Peyer's patch (tissue), 4 donors: ENCODE results near the gene PDE10A. TPM values are rescaled to one million over a fixed set of nuclear protein-coding genes. Genes with fewer than 3 reads are reported as not detected.
"Not testable (repeated sequence)": the region's sequence is repeated elsewhere in the genome, so short reads cannot be mapped to it uniquely, and the experiment has no call there.

Source experiments
- DNase-seq, 3 donors: peaks; one replicate each; pipeline ENCODE4 v3.0.0-alpha.2; 2017 to 2019
- H3K27ac ChIP-seq, 4 donors: fragments of 200-600 bp; sonication (generic); one replicate each; pipeline ENCODE4 v1.5.1; 2016 to 2019
- H3K27me3 ChIP-seq, 2 donors: fragments of 200-600 bp; sonication (generic); one replicate each; pipeline ENCODE4 v1.5.1; 2019
- H3K36me3 ChIP-seq, 3 donors: fragments of 200-600 bp; sonication (generic); one replicate each; pipeline ENCODE4 v1.5.1; 2016 to 2019
- H3K4me1 ChIP-seq, 4 donors: fragments of 200-600 bp; sonication (generic); one replicate each; pipeline ENCODE4 v1.5.1; 2016 to 2019
- H3K4me3 ChIP-seq, 4 donors: fragments of 200-600 bp; sonication (generic); 1 replicate in 3 of 4; 2 replicates in 1 of 4; pipeline ENCODE4 v1.5.1; 2016 to 2019; ENCODE audit warnings: mild to moderate bottlenecking in 1 of 4
- H3K9me3 ChIP-seq, 4 donors: fragments of 200-600 bp; sonication (generic); one replicate each; pipeline ENCODE4 v1.5.1; 2016 to 2019; ENCODE audit warnings: mild to moderate bottlenecking in 1 of 4
- CTCF ChIP-seq, 6 experiments: fragments of 450-650 bp in 4 of 6; fragments of 200-600 bp in 2 of 6; sonication (generic) in 1 of 6; IDR thresholded peaks; one replicate each; pipeline ENCODE4 v1.5.1; 2017 to 2019; ENCODE audit warnings: antibody characterized with exemption in 6 of 6, mild to moderate bottlenecking in 3 of 6, moderate library complexity in 1 of 6
- POLR2A ChIP-seq, 2 donors: fragments of 450-650 bp; IDR thresholded peaks; one replicate each; pipeline ENCODE4 v1.5.1; 2017; ENCODE audit warnings: antibody characterized with exemption in 2 of 2, mild to moderate bottlenecking in 2 of 2, moderate library complexity in 2 of 2
- total RNA-seq, 4 donors: library from RNA; depleted of rRNA; stranded (reverse); fragments of >200 nt; gene quantifications; one replicate each; pipeline ENCODE4 v1.1.0, GENCODE V29; 2016

PDE10A gene
- total RNA-seq, 4 donors from 2014 or later, result 0.35 to 8.8 (median 6.0) TPM

DNA sequence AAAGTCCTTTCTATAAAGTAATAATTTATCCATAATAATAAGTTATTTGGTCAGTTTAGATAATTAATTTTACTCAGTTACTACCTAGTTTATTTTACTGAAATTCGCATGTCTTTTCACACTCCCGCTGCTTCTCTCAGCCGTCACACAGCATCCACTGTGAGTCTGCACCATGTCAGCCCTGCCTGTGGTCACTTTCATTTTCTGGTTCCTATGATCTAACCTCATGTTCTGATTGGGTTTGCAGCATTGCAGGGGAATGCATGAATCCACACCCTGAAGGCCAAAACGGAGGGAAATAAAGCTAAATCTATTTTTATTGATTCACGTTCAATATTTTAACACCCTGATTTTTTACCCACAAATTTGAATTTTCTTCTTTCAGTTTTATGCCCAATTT, 47.4 kb downstream of the PDE10A start:
- H3K4me3 ChIP-seq, result peak overlapping the region in 1 of 4 donors; percentile 16
- no peak overlapping the region for H3K27ac ChIP-seq
- H3K4me1 ChIP-seq, result no peaks in the 10 kb centered on the region
- no peaks in the 10 kb centered on the region for H3K27me3 ChIP-seq
- DNase-seq, result no peak
- no peak for TF ChIP-seq CTCF (IDR thresholded peaks at IDR 0.05)
- no peak for TF ChIP-seq POLR2A (IDR thresholded peaks at IDR 0.05)
- no peaks in the 10 kb centered on the region for H3K36me3 ChIP-seq
- no peaks in the 10 kb centered on the region for H3K9me3 ChIP-seq

DNA sequence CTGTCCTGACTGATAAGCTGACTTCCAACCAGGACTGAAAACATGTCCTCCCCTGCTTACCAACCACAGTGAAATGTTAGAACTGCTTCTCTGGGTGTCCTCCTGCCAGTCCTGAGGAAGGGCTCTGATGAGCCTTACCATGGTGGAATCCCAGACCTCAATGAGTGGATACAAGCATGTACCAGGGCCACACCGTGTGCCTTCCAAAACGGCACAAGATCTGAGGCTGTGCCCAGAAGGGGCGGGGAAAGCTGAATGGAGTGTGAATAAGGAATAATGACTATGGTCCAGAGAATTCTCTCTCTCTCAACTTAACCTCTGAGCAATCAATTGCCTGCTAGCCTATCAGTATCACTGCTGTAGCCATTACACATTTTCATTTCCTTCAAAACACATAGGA, 51.7 kb downstream of the PDE10A start:
- DNase-seq, result no peak
- TF ChIP-seq CTCF (IDR thresholded peaks at IDR 0.05) (no peak), POLR2A (IDR thresholded peaks at IDR 0.05) (no peak)
- no peaks in the 10 kb centered on the region for H3K27me3 ChIP-seq
- H3K27ac ChIP-seq, result no peak overlapping the region
- H3K9me3 ChIP-seq, result no peaks in the 10 kb centered on the region
- no peaks in the 10 kb centered on the region for H3K4me1 ChIP-seq
- no peak overlapping the region for H3K4me3 ChIP-seq
- no peaks in the 10 kb centered on the region for H3K36me3 ChIP-seq

GRCh38 chr6:165608577-165608976, 54.5 kb downstream of the PDE10A start:
- not testable (repeated sequence) for H3K27ac ChIP-seq, DNase-seq, H3K36me3 ChIP-seq, H3K4me3 ChIP-seq, H3K4me1 ChIP-seq, H3K9me3 ChIP-seq, H3K27me3 ChIP-seq

- H3K27ac ChIP-seq, result no peak overlapping the region
- no peaks in the 10 kb centered on the region for H3K36me3 ChIP-seq
- no peak for TF ChIP-seq POLR2A (IDR thresholded peaks at IDR 0.05)
- no peak for TF ChIP-seq CTCF (IDR thresholded peaks at IDR 0.05)
- no peaks in the 10 kb centered on the region for H3K9me3 ChIP-seq
- no peak overlapping the region for H3K4me3 ChIP-seq
- DNase-seq, result no peak
- H3K27me3 ChIP-seq, result no peaks in the 10 kb centered on the region
- H3K4me1 ChIP-seq, result no peaks in the 10 kb centered on the region
Observed at GRCh38 chr6:165606740-165607008, 56.4 kb downstream of the PDE10A start.

DNA sequence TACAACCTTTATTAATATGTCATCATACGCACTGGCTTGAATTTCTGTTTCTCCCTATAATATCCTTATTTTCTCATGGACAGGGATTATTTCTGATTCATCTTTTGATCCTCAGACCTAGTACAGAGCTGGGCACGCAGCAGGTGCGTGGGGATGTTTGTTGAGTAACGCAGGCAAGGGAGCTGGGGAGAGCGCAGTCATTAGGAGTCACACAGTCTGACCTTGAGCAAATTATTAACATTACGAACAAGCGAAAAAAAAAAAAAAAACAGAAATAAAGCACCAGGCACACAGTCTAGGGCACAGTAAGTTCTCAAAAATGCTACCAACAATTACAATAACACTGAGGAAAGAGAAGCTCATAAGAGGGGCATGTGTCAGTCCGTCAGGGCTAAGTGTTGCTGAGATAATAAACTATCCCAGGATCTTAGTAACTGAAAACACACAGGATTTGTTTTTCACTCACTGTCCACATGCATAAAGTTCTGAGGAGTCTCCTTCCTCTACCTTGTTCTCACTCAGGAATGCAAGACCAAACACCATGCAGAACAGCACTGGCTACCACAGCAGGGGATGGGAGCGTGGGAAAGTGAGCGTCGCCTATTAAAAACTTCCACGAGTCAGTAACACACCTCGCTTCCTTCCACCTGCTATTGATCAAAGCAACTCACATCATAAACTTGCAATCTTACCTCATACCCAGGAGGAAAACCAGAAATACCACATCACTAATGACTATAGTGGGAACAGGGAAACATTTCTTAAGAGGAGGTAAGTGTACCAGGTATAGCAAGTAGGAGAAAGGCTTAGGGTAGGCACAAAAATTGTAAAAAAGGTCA, 56.9 kb downstream of the PDE10A start:
- no peak for DNase-seq
- Histone ChIP-seq H3K27ac (no peak overlapping the region), H3K27me3 (no peaks in the 10 kb centered on the region), H3K4me1 (no peaks in the 10 kb centered on the region), H3K4me3 (no peak overlapping the region), H3K9me3 (no peaks in the 10 kb centered on the region), H3K36me3 (no peaks in the 10 kb centered on the region)
- TF ChIP-seq POLR2A (IDR thresholded peaks at IDR 0.05) (no peak), CTCF (IDR thresholded peaks at IDR 0.05) (no peak)

- DNase-seq, result no peak
- TF ChIP-seq CTCF (IDR thresholded peaks at IDR 0.05) (no peak), POLR2A (IDR thresholded peaks at IDR 0.05) (no peak)
- Histone ChIP-seq H3K9me3 (no peaks in the 10 kb centered on the region), H3K27ac (no peak overlapping the region), H3K4me3 (no peak overlapping the region), H3K27me3 (no peaks in the 10 kb centered on the region), H3K4me1 (no peaks in the 10 kb centered on the region), H3K36me3 (no peaks in the 10 kb centered on the region)
Observed at GRCh38 chr6:165605182-165605875, 57.7 kb downstream of the PDE10A start.
